ENCODE measurements around the gene YPEL1.
"Not testable (repeated sequence)": the region's sequence is repeated elsewhere in the genome, so short reads cannot be mapped to it uniquely, and the experiment has no call there.

The YPEL1 gene

DNA sequence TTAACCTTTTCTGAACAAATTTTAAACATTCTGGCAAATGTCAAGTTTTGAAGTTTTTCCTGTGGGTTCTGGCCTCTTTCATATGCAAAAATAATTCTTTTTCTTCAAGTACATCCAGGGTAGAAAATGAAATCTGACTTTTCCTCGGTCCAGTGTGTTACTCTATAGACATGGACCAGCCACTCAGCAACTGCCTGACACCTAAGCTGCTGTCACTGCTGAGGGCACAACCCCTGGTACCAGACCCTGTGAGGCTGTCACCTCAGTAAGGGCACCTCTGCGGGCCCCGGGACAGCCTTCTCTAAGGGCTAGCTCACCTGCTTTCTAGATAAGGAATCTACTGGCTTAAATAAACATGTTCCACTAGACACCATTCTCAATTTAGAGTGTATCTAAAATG lies 36.0 kb downstream of the YPEL1 start:
- no peak for DNase-seq (ENCODE audit: low read depth in 2 of 2)

GRCh38 chr22:21698430-21699329 lies 36.9 kb downstream of the YPEL1 start:
- DNase-seq (ENCODE audit: low read depth in 2 of 2), result no peak

- DNase-seq (ENCODE audit: low read depth in 2 of 2), result no peak
Measured at GRCh38 chr22:21697880-21698279, 37.7 kb downstream of the YPEL1 start.

DNA sequence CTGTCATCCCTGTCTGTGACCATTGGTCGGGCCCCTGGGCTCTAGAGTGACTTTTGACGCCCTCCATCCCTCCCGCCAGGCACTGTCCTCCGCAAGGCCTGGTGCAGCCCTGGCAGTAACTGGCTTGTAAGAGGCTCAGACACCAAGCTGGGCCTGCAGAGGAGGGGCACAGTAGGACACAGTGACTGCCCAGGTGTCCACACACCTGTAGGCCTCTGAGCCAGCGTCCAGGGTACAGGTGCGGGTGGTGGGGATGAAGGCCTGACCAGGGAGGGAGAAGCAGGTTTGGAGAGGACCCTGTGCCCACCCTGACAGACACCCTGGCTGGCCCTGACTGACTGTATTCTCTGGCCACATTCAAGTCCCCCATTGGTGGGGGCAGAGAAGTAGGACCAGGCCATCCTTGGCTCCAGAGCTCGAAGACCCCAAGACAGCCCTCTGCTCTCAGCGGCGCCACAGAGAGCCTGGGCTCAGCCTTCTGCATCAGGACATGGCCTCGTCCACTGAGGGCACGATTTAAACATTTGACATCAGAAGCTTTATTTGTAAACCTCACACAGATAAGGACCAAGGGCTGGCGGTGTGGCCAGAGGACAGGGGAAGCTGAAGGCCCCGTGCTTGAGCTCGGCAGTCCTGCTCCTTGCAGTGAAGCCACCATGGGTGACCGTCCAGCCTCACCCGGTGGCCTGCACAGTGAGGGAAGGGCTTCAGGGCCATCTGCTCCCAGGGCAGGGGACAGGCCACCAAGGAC lies 38.4 kb downstream of the YPEL1 start:
- no peak for DNase-seq (ENCODE audit: low read depth in 2 of 2)

DNA sequence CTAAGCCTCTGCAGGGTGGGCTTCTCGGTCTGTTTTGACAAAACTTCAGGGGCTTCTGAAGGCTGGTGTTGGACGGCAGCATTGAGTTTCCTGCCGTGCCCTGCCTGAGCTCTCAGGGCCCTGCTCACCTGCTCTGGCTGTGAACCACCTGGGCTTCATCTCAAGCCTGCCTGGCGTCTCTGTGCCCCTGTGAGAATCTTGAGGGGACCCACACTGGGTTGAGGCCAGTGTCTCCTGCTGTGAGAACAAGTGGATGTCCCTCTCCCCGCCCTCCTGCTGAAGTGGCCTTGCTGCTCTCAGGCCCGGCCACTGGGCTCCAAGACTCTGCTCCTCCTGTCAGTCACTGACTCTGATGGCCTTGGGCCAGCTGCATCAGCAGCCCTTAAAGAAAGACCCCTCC lies 39.5 kb downstream of the YPEL1 start:
- DNase-seq (ENCODE audit: low read depth in 2 of 2), result no peak

DNA sequence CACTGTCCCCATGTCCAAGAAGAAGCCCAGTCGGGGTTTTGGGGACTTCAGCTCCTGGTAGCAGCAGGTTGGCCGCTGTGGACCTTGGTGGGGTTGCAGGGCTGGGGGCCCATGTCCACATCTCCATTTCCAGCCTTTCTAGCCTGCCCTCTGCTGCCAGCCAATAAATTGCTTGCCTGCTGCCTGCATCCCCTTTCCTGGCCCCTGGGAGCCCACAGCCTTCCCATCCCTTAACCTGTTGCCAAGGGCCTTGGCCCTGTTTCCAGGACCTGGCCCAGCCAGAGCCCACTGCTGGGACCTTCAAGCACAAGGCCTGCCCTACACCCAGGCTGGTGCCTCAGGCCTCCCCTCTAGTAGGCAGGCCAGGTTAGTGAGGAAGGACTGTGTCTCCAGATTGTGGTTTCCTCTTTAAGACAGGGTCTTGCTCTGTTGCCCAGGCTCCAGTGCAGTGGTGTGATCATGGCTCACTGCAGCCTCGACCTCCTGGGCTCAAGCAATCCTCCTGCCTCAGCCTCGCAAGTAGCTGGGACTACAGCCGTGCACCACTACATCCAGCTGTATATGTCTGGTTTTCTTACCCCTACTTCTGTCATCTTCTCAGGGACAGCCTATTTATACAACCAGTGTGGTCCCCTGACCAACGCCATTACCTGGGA lies 40.0 kb downstream of the YPEL1 start:
- DNase-seq (ENCODE audit: low read depth in 2 of 2), result no peak

DNA sequence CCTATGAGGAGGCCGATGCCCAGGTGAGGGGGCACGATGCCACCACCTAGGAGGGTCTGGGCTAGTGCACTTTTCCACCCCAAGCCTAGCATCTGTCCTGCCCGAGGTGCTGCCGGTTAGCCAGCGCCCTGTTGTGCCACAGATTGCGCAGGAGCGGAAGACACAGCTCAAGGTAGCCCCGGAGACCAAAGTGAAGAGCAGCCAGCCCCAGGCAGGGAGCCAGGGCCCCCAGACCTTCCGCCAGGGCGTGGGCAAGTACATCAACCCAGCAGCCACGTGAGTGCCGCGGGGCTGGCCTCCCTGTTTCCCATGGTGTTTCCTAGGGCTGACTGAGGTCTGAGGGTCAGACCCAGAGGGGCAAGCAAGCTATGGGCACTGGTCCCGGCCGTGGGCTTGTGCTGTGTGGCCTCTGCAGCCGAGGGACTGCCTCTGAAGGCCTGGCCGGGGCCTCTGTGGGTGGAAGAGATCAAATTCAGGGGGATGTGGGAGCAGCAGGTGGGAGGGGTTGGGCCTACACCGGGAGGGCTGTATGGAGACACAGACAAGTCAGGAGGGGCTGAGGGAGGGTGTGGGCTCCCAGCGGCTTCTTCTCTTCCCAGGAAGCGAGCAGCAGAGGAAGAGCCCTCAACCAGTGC lies 40.7 kb downstream of the YPEL1 start:
- no peak for DNase-seq (ENCODE audit: low read depth in 2 of 2)

DNA sequence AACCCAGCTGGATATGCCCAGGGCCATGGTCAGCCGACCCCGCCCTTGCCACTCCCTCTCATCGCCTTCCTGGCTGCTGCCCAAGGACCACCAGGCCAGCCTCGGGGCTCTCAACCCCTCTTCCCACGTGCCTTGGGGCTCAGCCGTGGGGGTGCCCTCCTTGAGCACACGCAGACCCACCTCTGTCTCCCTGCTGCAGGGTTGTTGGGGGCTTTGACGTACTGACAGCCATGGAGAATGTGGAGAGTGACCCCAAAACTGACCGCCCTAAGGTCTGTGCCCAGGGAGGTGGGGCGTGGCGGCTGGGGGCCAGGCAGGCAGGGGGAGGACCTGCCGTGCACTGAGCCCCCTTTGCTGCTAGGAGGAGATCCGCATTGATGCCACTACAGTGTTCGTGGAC lies 41.2 kb downstream of the YPEL1 start:
- no peak for DNase-seq (ENCODE audit: low read depth in 2 of 2)

GRCh38 chr22:21693999-21694341 lies 41.6 kb downstream of the YPEL1 start:
- DNase-seq (ENCODE audit: low read depth in 2 of 2), result no peak

- no peak for DNase-seq (ENCODE audit: low read depth in 2 of 2)
Measured at GRCh38 chr22:21693333-21693998, 42.1 kb downstream of the YPEL1 start.

GRCh38 chr22:21692856-21693255 lies 42.7 kb downstream of the YPEL1 start:
- DNase-seq (ENCODE audit: low read depth in 2 of 2), result not testable (repeated sequence)

DNA sequence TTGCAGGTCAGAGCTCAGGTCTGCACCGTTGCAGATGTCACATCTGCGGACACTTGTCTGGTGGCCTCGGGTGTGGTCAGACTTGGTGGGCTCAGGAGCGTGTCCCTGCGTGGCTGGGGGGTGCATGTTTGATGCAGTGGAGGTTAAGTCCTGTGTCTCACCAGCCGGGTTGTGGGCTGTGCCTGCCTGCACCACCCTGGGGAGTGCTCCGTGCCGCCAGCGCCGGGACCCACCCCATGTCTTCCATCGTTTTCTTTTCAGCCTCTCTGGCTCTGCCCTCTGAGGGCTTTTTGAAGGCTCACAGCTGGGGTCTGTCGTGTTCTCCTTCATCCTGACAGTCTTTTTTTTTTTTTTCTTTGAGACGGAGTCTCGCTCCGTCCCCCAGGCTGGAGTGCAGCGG lies 43.8 kb downstream of the YPEL1 start:
- no peak for DNase-seq (ENCODE audit: low read depth in 2 of 2)

DNA sequence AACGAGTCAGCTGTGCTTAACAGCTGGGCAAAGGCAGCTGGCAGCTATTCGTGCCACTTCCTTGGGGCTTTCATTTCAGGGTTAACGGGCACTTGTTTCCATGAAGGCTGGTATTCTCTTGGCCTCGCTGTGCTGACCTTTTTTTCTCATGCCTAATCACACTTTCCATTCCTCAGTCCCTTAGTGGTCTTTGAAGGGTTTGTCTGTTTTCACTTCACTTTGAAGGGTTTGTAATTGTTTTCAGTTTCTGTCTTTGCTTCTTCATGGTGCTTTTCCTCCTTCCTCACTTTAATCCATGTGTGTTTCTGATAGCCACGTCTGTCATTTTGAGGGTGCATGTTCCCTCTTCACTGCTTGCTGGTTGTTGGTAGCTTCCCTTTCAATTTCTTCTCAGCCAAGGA lies 45.2 kb downstream of the YPEL1 start:
- no peak for DNase-seq (ENCODE audit: low read depth in 2 of 2)

DNA sequence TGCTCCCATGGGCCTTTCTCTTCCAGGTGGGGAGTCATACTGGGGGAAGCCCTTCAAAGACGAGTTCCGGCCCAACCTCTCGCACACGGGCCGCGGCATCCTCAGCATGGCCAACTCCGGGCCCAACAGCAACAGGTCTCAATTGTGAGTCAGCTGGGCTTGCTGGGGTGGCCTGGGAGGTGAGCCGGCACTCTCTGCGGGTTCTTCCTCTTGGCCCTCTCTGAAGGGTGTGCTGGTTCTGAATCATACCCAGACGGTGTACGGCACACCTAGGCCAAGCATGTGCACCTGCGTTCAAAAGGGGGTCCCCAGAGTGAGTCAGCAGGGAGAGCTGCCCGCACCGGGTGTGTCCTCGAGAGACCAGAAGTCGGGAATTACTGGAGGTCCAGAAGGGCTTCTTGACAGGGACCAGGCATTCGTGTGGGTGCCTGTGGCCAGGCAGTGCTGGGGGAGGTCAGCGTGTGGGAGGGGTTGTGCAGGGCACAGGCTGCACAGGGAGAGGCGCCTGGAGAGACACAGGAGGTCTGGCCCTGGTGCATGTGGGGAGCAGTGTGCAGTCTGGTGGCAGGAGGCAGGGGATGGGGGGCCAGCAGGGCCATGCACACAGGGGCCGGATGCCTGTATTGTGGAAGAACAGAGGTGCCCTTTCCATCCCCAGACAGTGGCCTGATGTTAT lies 46.8 kb downstream of the YPEL1 start:
- no peak for DNase-seq (ENCODE audit: low read depth in 2 of 2)

- DNase-seq (ENCODE audit: low read depth in 2 of 2), result no peak
Measured at GRCh38 chr22:21688341-21688705, 47.3 kb downstream of the YPEL1 start.

DNA sequence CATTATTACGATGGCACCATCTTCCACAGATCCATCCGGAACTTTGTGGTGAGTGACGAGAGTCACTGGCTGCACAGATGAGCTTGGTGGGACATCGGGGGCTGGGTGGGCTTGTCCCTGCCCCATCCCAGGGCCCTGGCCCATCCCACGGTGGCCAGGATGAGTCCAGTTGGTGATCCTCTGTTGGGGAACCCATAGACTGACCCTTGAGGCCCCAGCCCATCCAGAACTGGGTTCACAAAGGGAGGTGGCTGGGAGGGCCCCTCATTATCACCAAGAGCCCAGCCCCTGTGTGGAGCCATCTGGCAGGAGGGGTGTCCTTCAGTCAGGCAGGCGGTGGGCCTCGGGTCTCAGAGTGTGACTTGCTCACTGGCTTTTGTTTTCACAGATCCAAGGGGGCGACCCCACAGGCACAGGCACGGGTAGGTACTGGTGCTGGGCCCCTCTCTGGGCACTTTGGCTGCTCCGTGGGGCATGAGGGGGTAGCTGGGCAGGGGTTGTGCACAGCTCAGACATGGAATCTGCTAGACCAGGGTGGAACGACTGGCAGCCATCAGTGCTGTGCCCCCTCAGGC lies 47.8 kb downstream of the YPEL1 start:
- no peak for DNase-seq (ENCODE audit: low read depth in 2 of 2)

DNA sequence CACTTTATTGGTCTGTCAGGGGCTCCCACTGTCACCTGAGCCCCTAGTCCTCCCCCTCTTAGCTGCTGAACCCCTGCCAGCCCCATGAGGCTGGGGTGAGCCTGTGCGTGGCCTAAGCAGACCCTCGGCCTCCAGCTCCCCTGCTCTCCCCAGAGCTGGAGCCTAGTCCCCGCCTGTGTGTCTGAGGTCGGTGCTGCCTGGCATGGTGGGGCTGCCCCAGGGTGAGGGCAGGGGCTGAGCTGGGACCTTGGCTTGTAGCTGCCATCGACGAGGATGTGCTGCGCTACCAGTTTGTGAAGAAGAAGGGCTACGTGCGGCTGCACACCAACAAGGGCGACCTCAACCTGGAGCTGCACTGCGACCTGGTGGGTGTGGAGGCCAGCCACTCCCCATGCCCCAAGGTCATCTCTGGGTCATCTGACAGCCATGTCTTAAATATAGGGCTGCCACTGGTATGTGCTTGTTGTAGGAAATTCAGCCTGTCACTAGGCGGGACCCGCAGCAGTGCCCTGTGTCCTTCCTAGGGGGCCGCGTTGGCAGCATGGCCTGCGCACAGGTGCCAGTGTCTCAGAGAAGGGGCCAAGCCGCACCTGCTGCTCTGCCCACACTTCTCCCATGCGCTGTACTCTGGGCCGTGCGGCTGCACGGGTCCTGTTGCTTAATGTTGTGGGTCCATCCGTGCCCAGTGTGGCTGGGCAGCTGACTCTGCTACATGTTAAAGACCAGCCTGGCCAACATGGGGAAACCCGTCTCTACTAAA lies 48.8 kb downstream of the YPEL1 start:
- DNase-seq (ENCODE audit: low read depth in 2 of 2), result no peak

- no peak for DNase-seq (ENCODE audit: low read depth in 2 of 2)
Measured at GRCh38 chr22:21686193-21686608, 49.4 kb downstream of the YPEL1 start.

DNA sequence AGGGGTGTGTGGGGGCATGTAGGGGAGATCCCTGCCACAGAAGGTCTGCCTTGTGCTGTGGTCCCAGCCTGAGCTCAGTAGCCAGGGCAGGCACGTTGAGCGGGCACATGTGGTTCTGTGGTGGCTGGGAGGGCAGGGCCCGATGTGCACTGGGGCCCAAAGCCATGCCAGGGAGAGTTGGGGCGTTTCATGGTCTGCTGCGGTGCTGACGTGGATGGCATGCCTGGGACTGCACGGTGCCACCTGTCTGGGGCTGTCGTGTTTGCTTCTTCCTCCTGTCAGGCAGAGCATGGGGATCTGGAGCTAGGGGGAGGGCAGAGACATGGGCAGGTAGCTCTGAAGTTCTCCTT lies 50.5 kb downstream of the YPEL1 start:
- DNase-seq (ENCODE audit: low read depth in 2 of 2), result no peak

GRCh38 chr22:21684492-21685163 lies 51.0 kb downstream of the YPEL1 start:
- no peak for DNase-seq (ENCODE audit: low read depth in 2 of 2)
